ENCODE data around the gene CGREF1.

CGREF1 gene

DNA sequence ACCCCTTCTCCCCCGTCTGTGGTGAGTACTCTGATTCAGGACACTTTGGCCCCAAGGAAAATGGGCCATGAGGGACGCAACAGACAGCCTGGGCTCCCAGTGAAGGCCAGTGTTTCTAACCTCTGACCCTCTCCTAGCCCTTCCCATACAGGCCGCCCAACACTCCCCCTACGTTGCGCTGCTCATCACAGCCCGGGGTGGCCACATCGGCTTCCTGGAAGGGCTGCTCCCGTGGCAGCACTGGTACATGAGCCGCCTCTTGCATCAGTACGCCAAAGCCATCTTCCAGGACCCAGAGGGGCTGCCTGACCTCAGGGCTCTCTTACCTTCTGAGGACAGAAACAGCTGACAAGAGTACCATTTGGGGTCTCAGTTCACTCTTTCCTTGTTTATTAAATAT lies 11.5 kb upstream of the CGREF1 start:
- TF ChIP-seq ZXDB (tag by site-specific recombination; IDR thresholded peaks at IDR 0.05) (no peak), MEIS1 (CRISPR knock-in tag; IDR thresholded peaks at IDR 0.05; ENCODE audit: borderline replicate concordance) (no peak), ZNF10 (tag by site-specific recombination; IDR thresholded peaks at IDR 0.05) (no peak), ZNF23 (tag by site-specific recombination; IDR thresholded peaks at IDR 0.05; ENCODE audit: borderline replicate concordance) (no peak), ZNF558 (tag by site-specific recombination; IDR thresholded peaks at IDR 0.05) (no peak), ZNF530 (tag by site-specific recombination; IDR thresholded peaks at IDR 0.05; ENCODE audit: low read depth) (no peak), SALL2 (tag by site-specific recombination; IDR thresholded peaks at IDR 0.05; ENCODE audit: borderline replicate concordance) (no peak), ZNF514 (tag by site-specific recombination; IDR thresholded peaks at IDR 0.05) (no peak), ZNF324 (tag by site-specific recombination; IDR thresholded peaks at IDR 0.05) (no peak), YY2 (tag by site-specific recombination; IDR thresholded peaks at IDR 0.05) (no peak), ZBTB8A (tag by site-specific recombination; IDR thresholded peaks at IDR 0.05) (no peak), ZFP41 (tag by site-specific recombination; IDR thresholded peaks at IDR 0.05; ENCODE audit: borderline replicate concordance) (no peak), ZNF473 (tag by site-specific recombination; IDR thresholded peaks at IDR 0.05) (no peak), ZNF585B (tag by site-specific recombination; IDR thresholded peaks at IDR 0.05) (no peak), ZNF140 (tag by site-specific recombination; IDR thresholded peaks at IDR 0.05) (no peak), ZNF404 (tag by site-specific recombination; IDR thresholded peaks at IDR 0.05) (no peak), ZNF121 (tag by site-specific recombination; IDR thresholded peaks at IDR 0.05) (no peak), GLIS2 (tag by site-specific recombination; IDR thresholded peaks at IDR 0.05) (no peak), MZF1 (tag by site-specific recombination; IDR thresholded peaks at IDR 0.05; ENCODE audit: borderline replicate concordance) (no peak)
- TF ChIP-seq, protein P1, sequence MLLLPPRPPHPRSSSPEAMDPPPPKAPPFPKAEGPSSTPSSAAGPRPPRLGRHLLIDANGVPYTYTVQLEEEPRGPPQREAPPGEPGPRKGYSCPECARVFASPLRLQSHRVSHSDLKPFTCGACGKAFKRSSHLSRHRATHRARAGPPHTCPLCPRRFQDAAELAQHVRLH (tag by site-specific recombination; IDR thresholded peaks at IDR 0.05): no peak
- no peaks in the 10 kb centered on the region for H3K9me3 ChIP-seq (ENCODE audit: control insufficient read depth, insufficient read depth, low read depth, low read length)
- ChIA-PET CTCF (no interaction called here), POLR2A (no interaction called here)
- peak overlapping the region; percentile 8; the same call in 1 of the 2 replicates for H3K27ac ChIP-seq (ENCODE audit: extremely low read depth, low read depth, low read length)
- H3K4me3 ChIP-seq (ENCODE audit: low read depth, low read length): no peak overlapping the region
- no peaks in the 10 kb centered on the region for H3K4me1 ChIP-seq (ENCODE audit: control insufficient read depth, insufficient read depth, low read length)
- peaks cover 4 to 47% of the 10 kb centered on the region in 2 experiments; a peak in 2 of 3 replicates for H3K36me3 ChIP-seq (ENCODE audit: control insufficient read depth in 2 of 2, insufficient read depth in 1 of 2, low read length in 2 of 2)

DNA sequence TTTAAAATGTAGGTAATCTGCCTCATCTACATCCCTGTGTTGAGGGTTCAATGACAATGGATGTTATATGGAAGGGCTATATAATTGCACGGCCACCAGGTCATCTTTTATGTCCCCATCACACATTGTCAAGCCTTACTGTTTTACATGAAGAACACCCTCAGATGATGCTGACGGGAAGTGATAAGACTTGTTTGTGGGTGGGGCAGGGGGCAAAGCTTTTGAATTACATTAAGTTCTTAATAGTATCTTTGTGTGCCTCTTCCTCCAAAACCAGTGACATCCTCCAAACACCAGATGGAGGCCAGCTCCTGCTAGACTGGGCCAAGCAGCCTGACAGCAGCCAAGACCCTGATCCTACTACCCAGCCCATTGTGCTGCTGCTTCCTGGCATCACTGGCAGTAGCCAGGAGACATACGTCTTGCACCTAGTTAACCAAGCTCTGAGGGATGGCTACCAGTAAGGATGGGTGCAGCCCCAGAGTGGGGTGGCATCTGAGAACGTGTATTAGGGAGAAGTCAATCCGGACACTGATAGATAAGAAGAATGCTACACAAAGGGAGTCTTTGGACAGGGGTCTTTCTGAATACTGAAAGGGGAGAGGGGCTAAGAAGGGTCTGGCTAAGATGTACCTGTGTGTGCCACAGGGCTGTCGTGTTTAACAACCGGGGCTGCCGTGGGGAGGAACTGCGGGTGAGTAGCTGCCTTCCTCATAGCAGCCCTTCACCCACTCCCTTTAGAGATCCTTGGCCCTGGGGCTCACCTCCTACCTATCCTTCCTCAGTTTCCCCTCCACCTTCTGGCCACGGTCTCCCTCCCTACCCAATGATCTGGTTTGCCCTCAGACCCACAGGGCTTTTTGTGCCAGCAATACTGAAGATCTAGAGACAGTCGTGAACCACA lies 10.0 kb upstream of the CGREF1 start:
- no peaks in the 10 kb centered on the region for H3K9me3 ChIP-seq (ENCODE audit: control insufficient read depth, insufficient read depth, low read depth, low read length)
- H3K4me1 ChIP-seq (ENCODE audit: control insufficient read depth, insufficient read depth, low read length): 0 out of 2 replicates have a peak, but pooled peaks cover 2% of the 10 kb centered on the region
- H3K36me3 ChIP-seq (ENCODE audit: control insufficient read depth in 2 of 2, insufficient read depth in 1 of 2, low read length in 2 of 2): peaks cover 4 to 47% of the 10 kb centered on the region in 2 experiments; a peak in 2 of 3 replicates
- TF ChIP-seq ZBTB7A (tag by site-specific recombination; IDR thresholded peaks at IDR 0.05; ENCODE audit: low read depth): no peak
- TF ChIP-seq ZNF146 (tag by site-specific recombination; IDR thresholded peaks at IDR 0.05): no peak
- no peak for TF ChIP-seq ZNF416 (tag by site-specific recombination; IDR thresholded peaks at IDR 0.05)
- TF ChIP-seq, protein P2, sequence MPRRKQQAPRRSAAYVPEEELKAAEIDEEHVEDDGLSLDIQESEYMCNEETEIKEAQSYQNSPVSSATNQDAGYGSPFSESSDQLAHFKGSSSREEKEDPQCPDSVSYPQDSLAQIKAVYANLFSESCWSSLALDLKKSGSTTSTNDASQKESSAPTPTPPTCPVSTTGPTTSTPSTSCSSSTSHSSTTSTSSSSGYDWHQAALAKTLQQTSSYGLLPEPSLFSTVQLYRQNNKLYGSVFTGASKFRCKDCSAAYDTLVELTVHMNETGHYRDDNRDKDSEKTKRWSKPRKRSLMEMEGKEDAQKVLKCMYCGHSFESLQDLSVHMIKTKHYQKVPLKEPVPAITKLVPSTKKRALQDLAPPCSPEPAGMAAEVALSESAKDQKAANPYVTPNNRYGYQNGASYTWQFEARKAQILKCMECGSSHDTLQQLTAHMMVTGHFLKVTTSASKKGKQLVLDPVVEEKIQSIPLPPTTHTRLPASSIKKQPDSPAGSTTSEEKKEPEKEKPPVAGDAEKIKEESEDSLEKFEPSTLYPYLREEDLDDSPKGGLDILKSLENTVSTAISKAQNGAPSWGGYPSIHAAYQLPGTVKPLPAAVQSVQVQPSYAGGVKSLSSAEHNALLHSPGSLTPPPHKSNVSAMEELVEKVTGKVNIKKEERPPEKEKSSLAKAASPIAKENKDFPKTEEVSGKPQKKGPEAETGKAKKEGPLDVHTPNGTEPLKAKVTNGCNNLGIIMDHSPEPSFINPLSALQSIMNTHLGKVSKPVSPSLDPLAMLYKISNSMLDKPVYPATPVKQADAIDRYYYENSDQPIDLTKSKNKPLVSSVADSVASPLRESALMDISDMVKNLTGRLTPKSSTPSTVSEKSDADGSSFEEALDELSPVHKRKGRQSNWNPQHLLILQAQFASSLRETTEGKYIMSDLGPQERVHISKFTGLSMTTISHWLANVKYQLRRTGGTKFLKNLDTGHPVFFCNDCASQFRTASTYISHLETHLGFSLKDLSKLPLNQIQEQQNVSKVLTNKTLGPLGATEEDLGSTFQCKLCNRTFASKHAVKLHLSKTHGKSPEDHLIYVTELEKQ (tag by site-specific recombination; IDR thresholded peaks at IDR 0.05; ENCODE audit: borderline replicate concordance): no peak
- TF ChIP-seq ZNF658 (tag by site-specific recombination; IDR thresholded peaks at IDR 0.05): no peak
- ChIA-PET CTCF (no interaction called here), POLR2A (no interaction called here)
- H3K27ac ChIP-seq (ENCODE audit: extremely low read depth, low read depth, low read length): no peak overlapping the region
- H3K4me3 ChIP-seq (ENCODE audit: low read depth, low read length): no peak overlapping the region

All from HEK293 (cell line).